GM19035 (cell line): ENCODE results near the gene ADAMTS8.

Experiments used
- ATAC-seq: cut with Tn5 transposase; IDR thresholded peaks from one replicate; pipeline ENCODE4 v1.9.1; 2021; ENCODE audit not compliant: unreplicated experiment

Gene ADAMTS8

DNA sequence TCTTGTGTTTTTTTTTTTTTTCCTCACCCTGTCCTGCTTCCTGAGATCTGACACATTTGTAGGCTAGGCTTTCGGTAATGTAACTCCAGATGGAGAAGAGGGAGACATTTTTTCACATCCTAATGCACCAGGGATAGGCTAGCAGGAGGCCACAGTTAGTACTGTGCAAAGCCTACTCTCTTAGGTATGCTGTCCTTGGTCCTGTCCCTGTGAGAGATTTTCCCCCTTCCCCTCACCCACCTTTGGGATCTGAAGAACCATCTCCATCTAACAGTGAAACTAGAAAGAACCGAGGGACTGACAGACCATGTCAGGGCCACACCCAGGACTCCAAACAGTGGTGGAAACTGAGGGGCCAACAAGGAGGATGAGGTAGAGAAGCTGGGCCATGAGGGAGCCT, 29.2 kb downstream of the ADAMTS8 start:
- no peak for ATAC-seq

DNA sequence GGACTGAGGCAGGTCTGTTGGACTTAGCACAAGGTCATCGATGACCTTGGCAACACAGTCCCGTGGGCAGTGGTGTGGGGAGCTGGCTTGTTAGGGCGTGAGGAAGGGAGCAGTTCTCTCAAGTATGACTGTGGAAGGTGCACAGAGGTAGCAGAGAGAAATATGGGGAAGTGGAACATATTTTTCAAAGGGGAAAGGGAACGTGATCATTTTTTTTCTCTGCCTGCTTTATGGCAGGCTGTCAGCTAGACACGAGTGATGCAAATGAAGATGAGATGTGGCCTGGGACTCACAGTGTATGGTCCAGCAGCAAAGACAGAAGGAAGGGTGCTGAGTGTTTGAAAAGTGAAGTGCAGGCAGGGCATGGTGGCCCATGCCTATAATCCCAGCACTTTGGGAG, 30.6 kb downstream of the ADAMTS8 start:
- ATAC-seq = no peak

DNA sequence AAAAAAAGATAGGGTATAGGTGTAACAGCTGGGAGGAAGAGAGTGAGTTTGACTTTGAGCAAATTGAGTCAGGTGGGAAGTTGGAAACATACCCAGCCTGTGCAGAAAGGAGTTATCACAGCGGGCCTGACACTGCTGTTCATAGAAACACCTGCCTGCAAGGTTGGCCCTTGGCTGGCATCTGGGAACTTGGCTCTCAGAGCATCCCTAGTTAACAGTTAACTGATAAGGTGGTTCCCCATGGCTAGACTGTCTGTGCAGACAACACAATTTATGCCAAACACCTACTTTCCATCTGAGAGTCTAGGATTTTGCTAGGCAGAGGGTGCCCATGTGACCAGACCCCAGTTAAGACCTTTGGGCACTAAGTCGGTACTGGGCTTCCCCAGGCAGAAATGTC, 31.4 kb downstream of the ADAMTS8 start:
- ATAC-seq = no peak

DNA sequence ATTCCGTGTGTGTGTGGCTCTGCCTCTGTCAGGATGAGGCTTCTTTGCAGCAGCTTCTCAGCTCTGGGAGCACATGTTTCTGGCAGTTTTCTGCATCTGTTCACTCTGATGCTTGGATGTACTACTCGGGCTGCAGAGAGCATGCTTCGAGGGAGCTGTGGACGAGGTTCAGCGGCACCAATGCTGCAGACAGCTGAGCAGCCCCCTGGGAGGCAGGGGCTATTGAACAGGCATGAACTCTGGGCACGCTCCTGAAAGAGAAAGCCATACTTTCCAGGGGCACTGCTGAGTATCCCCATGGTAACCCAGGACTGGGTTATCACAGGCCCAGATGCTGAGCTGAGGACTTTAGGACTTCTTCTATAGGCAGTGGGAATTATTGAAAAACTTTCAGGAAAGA, 33.8 kb downstream of the ADAMTS8 start:
- no peak for ATAC-seq

DNA sequence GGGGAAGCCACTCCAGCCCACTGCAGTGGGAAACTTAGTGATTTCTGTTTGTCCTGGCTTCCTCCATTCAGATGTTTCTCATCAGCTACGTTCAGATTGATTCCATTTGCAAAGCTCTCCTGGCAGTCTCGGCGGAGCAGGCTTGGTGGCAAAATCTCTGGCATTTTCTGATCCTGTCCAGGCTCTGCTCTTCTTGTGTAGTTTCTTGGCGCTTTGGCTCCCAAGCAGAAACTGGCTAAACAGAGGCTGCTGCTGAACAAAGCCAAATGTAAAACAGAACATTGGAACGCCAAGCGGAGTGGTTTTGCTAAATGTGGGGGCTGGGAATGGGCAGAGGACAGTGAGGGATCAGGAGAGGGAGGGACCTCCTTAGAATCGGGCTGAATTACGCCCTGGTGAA, 36.7 kb downstream of the ADAMTS8 start:
- no peak for ATAC-seq

DNA sequence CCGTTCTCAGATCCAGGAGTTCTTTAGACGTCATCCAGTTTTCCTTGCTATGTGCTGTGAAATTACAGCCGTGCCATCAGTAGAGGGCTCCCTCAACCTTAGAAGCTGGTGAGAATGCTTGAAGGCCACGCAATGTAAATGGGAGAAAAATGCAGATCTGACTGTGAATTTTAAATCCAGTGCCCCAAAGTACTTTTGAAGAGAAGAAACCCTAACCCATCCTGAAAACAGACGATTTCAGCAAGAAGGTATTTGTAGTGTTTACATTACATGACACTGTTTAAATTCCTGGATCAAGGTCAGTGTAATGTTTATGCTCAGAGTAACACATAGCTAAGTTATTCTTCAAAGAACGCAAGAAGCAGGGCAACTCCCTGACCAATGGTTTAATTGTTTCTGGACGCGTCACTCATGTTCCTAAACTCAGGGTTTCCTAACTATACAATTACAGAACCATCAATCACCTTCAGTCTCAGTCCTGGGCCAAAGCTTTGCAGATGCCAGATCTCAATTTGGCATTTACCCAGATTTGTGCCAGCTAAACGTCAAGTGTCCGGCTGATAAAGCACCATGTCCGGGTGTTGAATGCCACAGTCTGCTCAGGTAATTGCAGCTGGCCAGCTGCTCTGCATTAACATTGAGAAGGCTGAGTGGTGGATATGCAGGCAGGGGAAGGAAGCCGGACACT, 38.2 kb downstream of the ADAMTS8 start:
- ATAC-seq = no peak

DNA sequence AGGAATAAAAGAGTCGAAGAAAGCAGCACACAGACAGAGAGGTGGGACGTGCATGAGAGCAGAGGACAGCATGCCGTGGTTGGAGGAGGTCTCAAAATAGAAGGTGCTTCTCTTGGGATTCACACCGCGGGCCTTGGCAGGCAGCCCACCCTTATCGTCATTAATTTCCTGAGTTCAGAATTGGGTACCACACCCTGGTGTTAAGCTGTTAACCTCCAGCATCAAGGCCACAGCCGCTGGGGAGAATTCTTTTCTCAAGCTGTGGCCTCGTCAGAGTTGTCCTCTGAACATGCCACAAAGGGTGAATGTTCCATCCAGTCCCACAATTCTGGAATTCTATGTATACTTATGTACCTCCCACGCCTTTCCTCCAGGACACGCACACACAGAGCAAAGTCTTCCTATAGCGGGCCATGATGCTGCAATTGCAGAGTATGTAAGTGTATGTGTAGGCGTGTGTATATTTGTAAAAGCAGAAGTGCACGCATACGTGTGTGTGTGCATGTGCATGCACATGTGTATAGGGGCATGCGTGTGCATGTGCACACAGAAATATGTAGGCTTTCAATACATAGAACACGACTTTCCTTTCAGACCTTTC, 39.0 kb downstream of the ADAMTS8 start:
- ATAC-seq = no peak

DNA sequence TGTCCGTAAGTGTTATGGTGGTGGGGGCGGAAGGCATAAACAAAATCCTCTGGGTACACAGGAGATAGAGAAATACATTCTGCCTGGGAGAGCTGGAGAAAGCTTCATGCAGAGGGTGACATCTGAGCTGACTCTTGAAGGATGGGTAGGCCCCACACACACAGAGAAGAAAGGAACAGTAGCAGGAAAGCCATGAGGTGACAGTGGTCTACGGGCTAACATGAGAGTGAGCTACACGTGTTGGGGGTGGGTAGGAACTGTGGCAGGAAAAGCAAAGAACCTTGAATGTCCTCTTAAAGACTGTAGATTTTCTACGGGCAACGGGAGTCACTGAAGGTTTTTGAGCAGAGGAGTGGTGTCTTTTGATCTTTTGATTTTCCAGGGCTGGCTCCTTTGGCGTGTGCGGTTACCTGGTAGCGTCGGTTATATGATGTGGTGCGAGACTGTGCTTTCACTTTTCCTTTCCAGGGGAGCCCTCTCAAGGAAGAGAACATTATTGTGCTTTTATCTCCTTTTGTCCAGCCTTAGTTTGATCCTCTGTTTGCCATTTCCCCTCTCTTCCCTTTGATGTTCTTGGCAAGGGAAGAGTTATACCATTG, 39.7 kb downstream of the ADAMTS8 start:
- ATAC-seq = no peak

DNA sequence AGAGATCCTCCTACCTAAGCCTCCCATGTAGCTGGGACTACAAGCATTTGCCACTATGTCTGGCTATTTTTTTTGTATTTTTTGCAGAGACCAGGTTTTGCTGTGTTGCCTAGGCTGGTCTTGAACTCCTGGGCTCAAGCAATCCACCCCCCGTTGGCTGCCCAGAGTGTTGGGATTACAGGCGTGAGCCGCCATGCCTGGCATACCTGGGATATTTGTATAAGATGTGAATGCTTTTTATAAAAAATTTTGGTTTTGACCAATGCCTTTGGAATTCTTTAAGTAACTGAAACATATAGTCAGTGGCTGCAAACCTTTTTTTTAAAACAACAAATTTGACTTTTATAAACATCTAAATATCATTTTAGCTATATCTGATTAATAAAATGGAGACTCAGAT, 42.4 kb downstream of the ADAMTS8 start:
- ATAC-seq = no peak

DNA sequence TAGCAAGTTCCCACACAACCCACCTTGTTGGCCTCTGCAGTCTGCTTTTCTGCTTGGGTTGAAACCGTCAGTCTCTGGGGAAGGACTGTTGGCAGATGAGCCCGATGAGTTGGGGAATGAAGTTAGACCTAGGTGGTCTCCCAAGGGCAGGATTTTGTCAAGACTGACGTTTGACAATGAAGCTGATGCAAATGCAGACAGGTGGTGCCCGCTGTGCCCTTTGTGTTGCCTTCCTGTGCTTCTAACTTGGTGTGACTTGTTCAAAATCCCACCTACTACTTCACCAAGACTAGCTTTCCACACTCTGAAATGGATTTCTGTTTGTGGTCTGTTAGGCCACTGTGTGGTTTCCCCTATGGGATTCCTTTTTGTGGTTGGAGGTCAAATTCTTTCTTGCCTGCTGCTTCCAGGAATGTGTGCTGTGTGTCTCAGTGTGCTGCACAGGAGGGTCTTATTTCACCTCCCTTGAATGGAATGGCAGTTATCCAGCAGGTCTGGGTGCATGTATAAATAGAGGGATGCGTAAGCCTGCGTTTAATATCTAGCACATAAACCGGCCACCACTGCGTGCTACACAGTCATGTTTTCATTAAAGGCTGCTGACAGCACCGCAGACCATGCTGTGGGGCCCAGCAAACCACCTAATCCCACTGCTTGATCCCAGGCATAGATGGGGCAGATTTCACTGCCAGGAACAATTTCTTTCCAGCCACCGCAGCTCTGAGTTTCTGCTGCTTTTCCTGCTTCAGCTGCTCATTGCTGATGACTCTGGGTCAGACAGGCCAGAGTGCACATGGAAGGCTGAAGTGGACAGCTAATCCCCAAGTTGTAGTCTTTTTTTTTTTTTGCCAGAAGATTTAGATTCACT, 44.8 kb downstream of the ADAMTS8 start:
- ATAC-seq = no peak

DNA sequence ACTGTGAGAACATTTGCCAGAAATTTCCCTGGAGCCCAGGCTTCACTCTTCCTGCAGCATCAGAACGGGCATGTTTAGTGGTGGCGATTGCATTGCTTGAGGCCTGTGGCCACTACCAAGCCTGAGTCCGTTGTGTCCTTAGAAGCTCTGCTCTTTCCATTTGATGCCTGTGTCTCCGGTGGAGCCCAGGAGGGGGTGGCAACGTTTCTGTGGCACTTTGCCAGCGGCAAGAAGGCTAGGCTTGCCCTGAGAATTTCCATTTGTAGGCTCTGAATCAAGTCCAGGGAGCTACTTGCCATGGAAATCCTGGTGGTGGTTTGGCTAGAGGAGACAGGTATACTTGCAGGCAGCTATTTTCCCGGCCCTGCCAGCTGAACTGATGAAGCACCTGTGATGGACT, 47.1 kb downstream of the ADAMTS8 start:
- ATAC-seq = no peak

DNA sequence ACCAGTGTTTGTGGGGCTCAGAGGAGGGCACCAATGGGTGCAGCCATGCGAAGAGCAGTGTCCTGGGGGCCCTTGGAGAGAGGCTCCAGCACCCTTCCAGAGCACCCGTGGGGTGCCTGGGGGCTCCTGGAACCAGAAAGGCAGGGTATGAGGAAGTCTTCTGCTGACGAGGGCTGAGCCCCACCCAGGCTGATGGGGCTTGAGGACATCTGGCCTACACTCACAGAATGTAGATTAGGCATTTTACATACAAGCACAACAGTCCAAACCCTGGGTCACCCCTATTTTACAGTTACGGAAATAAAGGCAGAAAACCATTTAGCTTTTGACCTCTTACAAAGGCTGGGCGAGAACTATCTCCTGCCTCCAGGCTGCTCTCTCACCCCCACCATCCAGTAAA, 47.6 kb downstream of the ADAMTS8 start:
- ATAC-seq = no peak

DNA sequence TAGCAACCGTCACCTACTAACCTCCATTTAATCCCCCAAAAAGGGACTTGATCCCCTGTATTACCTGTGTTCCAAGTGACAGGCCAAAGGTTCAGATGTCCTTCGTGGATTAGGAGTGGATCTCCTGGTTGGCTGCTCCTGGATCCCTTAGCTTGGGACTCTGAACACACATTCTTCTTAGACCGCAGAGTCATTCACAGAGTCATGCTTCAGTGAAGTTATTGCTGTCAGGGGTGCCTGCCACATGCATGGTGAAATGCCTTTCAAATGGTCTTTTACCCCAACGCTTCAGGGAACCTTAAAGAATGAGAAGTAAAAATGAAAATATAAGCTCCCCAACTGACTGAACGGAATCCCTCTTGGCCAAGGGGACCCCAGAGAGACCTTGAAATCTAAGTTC, 49.1 kb downstream of the ADAMTS8 start:
- ATAC-seq = no peak

DNA sequence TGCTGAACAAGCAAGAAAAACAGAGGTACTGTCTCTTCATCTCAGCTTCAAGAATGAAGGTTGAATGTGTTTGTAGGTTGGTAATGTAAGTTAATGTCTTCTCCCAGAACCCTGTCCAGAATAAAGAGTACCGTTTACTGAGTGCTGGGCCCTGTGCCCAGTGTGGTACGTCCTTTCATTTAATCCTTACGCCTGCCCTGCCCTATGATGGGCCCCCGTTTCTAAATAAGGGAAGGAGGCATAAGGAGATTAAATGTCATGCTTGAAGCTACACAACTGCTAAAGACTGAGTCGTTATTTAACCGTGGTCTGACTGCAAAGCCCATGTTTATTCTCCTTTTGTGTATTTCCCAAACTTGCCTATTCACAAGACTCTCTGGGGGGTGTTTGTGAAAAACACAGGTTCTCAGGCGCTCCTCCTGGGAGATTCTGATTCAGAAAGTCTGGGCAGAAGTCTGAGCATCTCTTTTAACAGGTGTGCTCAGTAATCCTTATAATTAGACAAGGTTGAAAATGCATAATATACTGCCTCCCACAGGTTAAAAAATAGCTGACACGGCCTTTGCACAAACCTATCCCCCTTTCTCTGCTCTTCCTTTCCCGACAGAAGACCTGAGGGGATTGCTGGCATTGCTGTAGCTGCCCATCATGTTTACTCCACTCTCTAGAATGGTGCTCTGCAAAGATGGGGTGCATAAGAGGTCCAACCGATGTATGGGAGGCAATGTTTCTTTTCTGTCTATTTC, 57.4 kb downstream of the ADAMTS8 start:
- ATAC-seq = no peak

DNA sequence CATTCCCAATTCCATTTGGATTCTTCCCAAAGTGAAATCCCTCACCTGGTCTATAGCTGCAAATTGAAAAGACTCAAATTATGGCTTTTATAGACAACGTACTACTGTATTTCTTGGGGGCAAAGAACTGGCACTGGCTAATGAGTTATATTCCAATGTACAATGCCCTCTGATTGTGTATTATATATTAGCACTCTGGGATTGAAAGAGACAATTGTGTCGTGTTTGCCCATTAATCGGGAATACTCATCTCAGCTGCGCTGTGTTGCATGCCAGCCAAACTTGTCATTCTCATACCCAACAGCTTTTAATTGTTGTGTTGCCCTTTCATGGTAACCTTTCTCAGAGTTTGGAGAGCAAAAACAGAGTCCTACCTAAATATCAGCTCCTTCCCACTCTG, 58.7 kb downstream of the ADAMTS8 start:
- ATAC-seq = no peak

DNA sequence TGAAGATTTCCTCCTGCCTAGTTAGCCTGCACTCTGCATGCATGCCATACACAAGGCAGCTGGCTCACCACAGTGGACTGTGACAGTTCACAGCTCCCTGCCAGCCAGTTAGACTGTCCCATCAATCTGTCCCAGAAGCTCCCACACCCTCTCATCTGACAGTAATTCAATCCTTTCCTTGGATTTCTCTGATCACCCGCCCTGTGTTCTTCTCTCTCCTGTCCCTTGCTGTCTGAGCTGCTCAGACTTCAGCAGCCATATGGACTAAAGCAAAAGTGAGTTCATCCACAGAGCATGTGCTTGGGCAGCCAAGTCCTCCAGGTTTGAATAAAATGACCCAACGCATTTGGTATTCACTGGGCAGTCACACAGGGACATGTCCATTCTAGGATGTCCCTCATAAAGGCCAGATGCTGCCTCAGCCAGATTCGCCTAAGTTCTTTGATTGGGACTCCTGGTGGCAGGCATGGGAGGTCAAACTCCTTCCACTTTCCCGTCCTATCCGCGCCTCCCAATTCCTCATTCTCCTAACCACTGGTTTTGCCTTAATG, 59.2 kb downstream of the ADAMTS8 start:
- no peak for ATAC-seq

DNA sequence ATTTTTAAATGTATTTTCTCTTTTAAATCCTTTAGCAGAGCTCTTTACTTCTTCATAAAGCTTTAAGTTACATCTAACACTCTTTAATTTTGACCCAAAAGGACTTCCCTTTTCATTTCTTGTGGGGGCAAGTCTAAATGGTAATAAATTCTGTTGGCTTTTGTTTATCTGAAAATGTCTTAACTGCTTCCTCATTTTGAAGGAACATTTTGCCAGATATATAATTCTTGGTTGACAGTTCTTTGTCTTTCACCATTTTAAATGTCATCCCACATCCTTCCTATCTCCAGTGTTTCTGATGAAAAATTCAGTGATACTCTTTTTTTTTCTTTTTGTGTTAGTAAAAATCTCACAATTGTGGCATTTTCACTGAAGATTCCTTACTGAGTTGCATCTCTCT, 69.0 kb downstream of the ADAMTS8 start:
- no peak for ATAC-seq

DNA sequence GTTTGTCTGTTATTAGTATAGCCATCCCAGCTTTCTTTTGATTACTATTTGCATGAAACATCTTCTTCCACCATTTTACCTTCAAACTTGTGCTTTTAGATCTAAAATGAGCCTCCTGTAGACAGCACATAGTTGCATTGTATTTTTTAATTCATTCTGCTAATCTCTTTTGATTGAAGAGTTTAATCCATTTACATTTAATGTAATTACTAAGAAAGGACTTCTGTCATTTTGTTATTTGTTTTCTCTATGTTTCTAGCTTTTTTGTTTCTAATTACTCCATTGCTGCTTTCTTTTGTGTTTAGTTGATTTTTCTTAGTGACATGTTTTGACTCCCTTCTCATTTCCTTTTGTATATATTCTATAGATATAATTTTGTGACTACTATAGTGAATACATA, 70.0 kb downstream of the ADAMTS8 start:
- no peak for ATAC-seq
